Measurements from ENCODE around the gene LTB4R2.

Gene LTB4R2

GRCh38 chr14:24267516-24267915 lies 42.4 kb upstream of the LTB4R2 start:
- H3K27me3 ChIP-seq (ENCODE audit: low read depth, low read length), result no peaks in the 10 kb centered on the region
- H3K9ac ChIP-seq (ENCODE audit: low read length), result no peak overlapping the region
- H3K9me3 ChIP-seq (ENCODE audit: insufficient read depth, low read length), result no peaks in the 10 kb centered on the region
- no peaks in the 10 kb centered on the region for H4K20me1 ChIP-seq (ENCODE audit: insufficient read depth, low read length)
- H3K4me2 ChIP-seq (ENCODE audit: low read length), result no peak overlapping the region
- H3K4me1 ChIP-seq (ENCODE audit: low read length), result peaks cover 14% of the 10 kb centered on the region
- H3K27ac ChIP-seq (ENCODE audit: low read length), result no peak overlapping the region
- peaks cover 2% of the 10 kb centered on the region for H3K36me3 ChIP-seq (replicated peaks; ENCODE audit: low read depth, low read length)
- no peaks in the 10 kb centered on the region for H3K79me2 ChIP-seq (ENCODE audit: low read length)
- H3K4me3 ChIP-seq (ENCODE audit: low read length), result no peak overlapping the region
- no peak overlapping the region for H2AFZ ChIP-seq (ENCODE audit: low read depth, low read length)
- no peak for TF ChIP-seq EZH2phosphoT487 (IDR thresholded peaks at IDR 0.05; ENCODE audit: low read depth)
- no peak for TF ChIP-seq CTCF (IDR thresholded peaks at IDR 0.05; ENCODE audit: low read depth, low read length)

- no peak overlapping the region for H2AFZ ChIP-seq (ENCODE audit: low read depth, low read length)
- H3K4me3 ChIP-seq (ENCODE audit: low read length), result no peak overlapping the region
- TF ChIP-seq EZH2phosphoT487 (IDR thresholded peaks at IDR 0.05; ENCODE audit: low read depth) (no peak), CTCF (IDR thresholded peaks at IDR 0.05; ENCODE audit: low read depth, low read length) (no peak)
- no peak overlapping the region for H3K9ac ChIP-seq (ENCODE audit: low read length)
- no peak overlapping the region for H3K27ac ChIP-seq (ENCODE audit: low read length)
- peaks cover 2% of the 10 kb centered on the region for H3K36me3 ChIP-seq (replicated peaks; ENCODE audit: low read depth, low read length)
- H3K27me3 ChIP-seq (ENCODE audit: low read depth, low read length), result no peaks in the 10 kb centered on the region
- H3K79me2 ChIP-seq (ENCODE audit: low read length), result no peaks in the 10 kb centered on the region
- H4K20me1 ChIP-seq (ENCODE audit: insufficient read depth, low read length), result no peaks in the 10 kb centered on the region
- no peaks in the 10 kb centered on the region for H3K9me3 ChIP-seq (ENCODE audit: insufficient read depth, low read length)
- no peak overlapping the region for H3K4me2 ChIP-seq (ENCODE audit: low read length)
- peaks cover 20% of the 10 kb centered on the region for H3K4me1 ChIP-seq (ENCODE audit: low read length)
Observed at GRCh38 chr14:24268225-24268624, 41.7 kb upstream of the LTB4R2 start.

GRCh38 chr14:24269368-24269767 lies 40.6 kb upstream of the LTB4R2 start:
- H3K9ac ChIP-seq (ENCODE audit: low read length), result no peak overlapping the region
- no peaks in the 10 kb centered on the region for H3K9me3 ChIP-seq (ENCODE audit: insufficient read depth, low read length)
- H3K27ac ChIP-seq (ENCODE audit: low read length), result no peak overlapping the region
- H3K4me1 ChIP-seq (ENCODE audit: low read length), result peaks cover 31% of the 10 kb centered on the region
- H4K20me1 ChIP-seq (ENCODE audit: insufficient read depth, low read length), result no peaks in the 10 kb centered on the region
- H3K36me3 ChIP-seq (replicated peaks; ENCODE audit: low read depth, low read length), result peaks cover 2% of the 10 kb centered on the region
- no peaks in the 10 kb centered on the region for H3K79me2 ChIP-seq (ENCODE audit: low read length)
- H2AFZ ChIP-seq (ENCODE audit: low read depth, low read length), result no peak overlapping the region
- TF ChIP-seq EZH2phosphoT487 (IDR thresholded peaks at IDR 0.05; ENCODE audit: low read depth) (no peak), CTCF (IDR thresholded peaks at IDR 0.05; ENCODE audit: low read depth, low read length) (no peak)
- H3K4me3 ChIP-seq (ENCODE audit: low read length), result no peak overlapping the region
- no peak overlapping the region for H3K4me2 ChIP-seq (ENCODE audit: low read length)
- no peaks in the 10 kb centered on the region for H3K27me3 ChIP-seq (ENCODE audit: low read depth, low read length)

GRCh38 chr14:24269910-24270536 lies 39.9 kb upstream of the LTB4R2 start:
- TF ChIP-seq EZH2phosphoT487 (IDR thresholded peaks at IDR 0.05; ENCODE audit: low read depth) (no peak), CTCF (IDR thresholded peaks at IDR 0.05; ENCODE audit: low read depth, low read length) (no peak)
- Histone ChIP-seq H3K27me3 (ENCODE audit: low read depth, low read length) (no peaks in the 10 kb centered on the region), H4K20me1 (ENCODE audit: insufficient read depth, low read length) (no peaks in the 10 kb centered on the region), H3K27ac (ENCODE audit: low read length) (no peak overlapping the region), H3K9ac (ENCODE audit: low read length) (no peak overlapping the region), H3K4me1 (ENCODE audit: low read length) (peaks cover 34% of the 10 kb centered on the region), H3K79me2 (ENCODE audit: low read length) (no peaks in the 10 kb centered on the region), H3K4me3 (ENCODE audit: low read length) (peak overlapping the region; percentile 90; the same call in 1 of the 2 replicates), H3K36me3 (replicated peaks; ENCODE audit: low read depth, low read length) (peaks cover 2% of the 10 kb centered on the region), H3K9me3 (ENCODE audit: insufficient read depth, low read length) (no peaks in the 10 kb centered on the region), H3K4me2 (ENCODE audit: low read length) (peak overlapping the region; percentile 83; the same call in 1 of the 2 replicates), H2AFZ (ENCODE audit: low read depth, low read length) (no peak overlapping the region)
